ENCODE results near the gene CXCR4.

CXCR4 gene

DNA sequence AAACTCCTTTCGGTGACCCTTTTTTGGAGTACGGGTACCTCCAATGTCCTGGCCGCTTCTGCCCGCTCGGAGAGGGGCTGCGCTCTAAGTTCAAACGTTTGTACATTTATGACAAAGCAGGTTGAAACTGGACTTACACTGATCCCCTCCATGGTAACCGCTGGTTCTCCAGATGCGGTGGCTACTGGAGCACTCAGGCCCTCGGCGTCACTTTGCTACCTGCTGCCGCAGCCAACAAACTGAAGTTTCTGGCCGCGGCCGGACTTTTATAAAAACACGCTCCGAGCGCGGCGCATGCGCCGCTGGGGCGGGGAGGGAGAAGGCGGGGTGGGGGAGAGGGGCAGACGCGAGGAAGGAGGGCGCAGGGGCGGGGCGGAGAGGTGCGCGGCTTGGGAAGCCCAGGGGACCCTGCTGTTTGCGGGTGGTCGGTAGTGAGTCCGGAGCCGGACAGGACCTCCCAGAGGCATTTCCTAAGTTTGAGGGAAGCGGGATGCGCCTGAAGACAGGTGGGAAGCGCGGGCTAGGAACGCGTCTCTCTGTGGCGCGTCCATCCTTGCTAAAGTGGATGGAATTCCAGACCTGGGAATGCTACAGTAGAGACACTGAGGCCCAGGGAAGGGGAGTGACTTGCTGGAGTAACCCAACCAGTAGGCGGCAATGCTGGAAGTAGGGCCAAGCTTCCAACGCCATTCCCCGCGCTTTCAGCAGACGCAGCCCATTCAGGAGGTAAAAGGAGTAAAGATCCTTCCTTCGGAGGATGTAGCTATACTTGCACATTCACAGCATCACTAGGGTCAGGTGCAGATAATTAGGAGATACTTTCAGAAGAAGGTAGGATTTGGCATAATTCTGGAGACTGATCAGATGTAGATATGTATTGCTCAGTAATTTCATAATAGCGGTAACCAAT is at the start of gene CXCR4:
Gene CXCR4, minus strand, starts transcription at position 241 of the 910 bp plus-strand sequence. Its CDS starts 89 bp downstream, at position 152.
- DNase-seq: peak; percentile 87

DNA sequence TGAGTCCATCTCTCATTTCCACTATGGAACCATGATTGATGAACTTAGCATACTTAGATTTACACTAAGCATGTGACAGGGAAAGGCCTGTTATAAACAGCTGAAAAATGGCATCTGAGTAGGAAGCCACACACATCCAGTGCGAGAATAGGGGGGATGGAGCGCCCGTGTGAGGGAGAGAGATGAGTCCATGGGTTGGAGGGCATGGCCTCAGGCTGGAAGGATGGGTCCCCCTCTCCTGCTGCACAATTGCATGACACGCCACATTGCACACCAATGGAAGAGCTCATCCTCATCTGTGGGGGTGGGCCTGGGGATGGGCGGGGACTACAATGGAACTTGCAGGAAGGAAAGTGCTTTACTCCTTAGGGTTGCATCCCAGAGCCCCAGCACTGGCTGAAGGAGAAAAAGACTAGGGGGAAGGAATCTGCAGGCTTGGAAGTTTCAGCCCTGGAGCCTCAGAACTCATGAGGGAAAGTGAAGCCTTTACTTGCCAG is 46.4 kb upstream of the CXCR4 start:
- DNase-seq: no peak

DNA sequence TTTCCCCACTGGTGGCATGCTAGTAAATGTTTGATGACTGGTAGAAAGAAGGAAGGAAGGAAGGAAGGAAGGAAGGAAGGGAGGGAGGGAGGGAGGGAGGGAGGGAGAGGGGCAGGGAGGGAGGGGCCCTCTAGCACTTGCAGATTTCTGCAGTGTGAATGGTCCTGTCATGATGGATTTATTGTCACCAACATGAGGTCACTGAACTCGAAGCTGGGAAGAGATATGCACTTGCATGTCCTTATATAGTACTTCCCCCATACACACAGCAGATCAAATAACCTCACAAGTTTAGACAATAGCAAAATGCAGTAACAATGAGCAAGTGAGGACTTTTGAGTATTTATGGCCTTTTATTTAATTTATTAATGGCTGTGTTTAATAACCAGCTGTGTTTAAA is 44.5 kb upstream of the CXCR4 start:
- DNase-seq: no peak

DNA sequence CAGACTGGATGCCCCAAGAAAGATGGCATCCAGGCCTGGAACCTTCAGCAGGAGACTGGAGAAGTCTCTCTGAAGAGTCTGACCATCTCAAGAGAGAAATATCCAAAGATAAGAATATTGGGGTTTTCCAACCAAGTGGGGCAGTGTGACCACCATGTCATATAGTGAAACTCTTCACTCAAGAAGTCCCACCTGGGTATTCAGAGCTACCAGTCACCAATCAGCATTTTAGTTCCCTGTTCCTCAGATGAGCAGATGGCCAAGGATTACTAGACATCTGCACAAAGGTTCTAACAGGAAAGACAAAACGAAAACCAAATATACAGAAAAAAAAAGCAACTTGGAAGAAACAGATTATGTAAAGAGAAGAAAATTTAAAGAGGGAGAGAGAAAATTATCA is 38.5 kb upstream of the CXCR4 start:
- no peak for DNase-seq

- DNase-seq: no peak
Observed at GRCh38 chr2:136154384-136154783, 36.4 kb upstream of the CXCR4 start.

- DNase-seq: no peak
Observed at GRCh38 chr2:136151021-136151971, 33.3 kb upstream of the CXCR4 start.

DNA sequence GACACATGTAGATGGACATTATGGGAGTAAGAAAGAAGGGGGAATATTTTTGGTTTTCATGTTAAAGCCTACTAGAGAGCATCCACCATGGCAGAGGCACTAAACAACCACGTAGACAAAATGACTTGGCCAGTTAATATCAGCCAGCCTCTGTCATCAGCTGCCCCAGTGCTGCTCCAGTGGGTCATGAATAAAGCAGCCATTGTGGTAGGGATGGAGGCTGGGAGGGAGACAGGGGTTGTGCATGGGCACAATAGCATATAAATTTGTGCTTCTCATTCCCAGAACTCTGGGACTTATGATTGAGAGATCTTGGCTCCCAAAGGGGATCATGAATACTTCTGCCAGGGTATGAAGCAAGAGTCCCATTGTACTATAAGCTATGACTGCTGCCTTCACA is 31.1 kb upstream of the CXCR4 start:
- DNase-seq: no peak

GRCh38 chr2:136146564-136146963 is 28.6 kb upstream of the CXCR4 start:
- no peak for DNase-seq

DNA sequence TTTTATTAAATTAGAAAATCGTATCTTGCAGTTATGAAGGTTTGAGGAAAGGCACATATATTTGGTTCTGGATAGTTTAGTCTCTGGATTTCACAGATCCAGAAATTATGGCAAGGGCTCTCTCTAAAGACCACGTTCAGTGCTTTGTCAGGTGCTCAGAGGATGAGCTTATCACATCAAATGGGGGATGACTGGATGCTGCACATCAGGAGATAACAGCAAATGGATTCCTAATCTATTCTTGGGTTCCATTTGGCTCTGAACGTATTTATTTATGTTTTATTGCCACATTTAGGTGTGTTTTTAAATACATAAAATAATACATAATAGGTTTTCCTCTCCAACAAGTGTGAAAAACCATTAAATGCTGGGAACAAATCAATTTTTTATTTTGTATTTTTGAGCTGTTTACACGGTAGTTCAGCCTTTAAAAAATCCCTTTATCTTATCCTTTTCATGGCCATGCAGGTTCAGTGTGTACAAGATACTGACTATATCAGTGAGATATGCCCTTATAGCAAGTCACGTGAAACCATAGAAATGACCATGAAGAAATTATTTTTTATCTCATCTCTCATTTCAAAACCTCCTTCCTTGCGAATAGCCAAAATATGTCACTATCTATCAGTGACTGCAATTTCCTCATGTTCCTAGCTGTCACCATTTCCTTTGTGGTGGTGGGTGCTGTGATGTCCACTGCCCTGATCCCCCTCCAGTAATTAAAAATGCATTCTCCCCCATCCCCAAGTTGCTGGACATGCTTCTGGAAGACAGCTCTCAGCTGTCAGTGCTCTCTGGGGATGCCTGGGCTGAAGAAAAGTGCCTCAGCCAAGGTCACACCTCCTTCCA is 25.9 kb upstream of the CXCR4 start:
- DNase-seq: no peak

- DNase-seq: no peak
Observed at GRCh38 chr2:136141510-136142149, 23.7 kb upstream of the CXCR4 start.

DNA sequence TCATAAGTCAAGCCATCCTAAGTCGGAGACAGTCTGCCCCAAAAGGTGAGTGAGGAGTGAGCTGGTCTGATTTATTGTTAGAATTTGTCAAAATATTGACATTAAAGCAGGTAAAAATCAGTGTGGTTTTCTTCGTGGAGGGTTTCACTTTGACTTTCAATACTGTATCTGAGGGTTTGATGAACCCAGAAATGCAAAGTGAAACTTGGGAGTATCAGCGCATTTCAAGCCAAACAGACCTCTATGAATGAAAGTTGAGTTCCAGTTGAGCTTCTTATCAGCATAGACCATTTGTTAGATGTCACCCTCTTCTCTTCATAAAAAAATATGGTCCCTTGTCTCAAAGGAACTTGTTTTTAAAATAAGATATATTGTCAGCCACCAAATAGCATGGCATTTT is 21.7 kb upstream of the CXCR4 start:
- no peak for DNase-seq

- no peak for DNase-seq
Observed at GRCh38 chr2:136137982-136138381, 20.0 kb upstream of the CXCR4 start.

- DNase-seq: no peak
Observed at GRCh38 chr2:136136931-136137330, 19.0 kb upstream of the CXCR4 start.

- peak; percentile 53 for DNase-seq
Observed at GRCh38 chr2:136135921-136136906, 18.3 kb upstream of the CXCR4 start.

GRCh38 chr2:136135462-136135861 is 17.5 kb upstream of the CXCR4 start:
- no peak for DNase-seq

- DNase-seq: no peak
Observed at GRCh38 chr2:136134126-136134525, 16.2 kb upstream of the CXCR4 start.

DNA sequence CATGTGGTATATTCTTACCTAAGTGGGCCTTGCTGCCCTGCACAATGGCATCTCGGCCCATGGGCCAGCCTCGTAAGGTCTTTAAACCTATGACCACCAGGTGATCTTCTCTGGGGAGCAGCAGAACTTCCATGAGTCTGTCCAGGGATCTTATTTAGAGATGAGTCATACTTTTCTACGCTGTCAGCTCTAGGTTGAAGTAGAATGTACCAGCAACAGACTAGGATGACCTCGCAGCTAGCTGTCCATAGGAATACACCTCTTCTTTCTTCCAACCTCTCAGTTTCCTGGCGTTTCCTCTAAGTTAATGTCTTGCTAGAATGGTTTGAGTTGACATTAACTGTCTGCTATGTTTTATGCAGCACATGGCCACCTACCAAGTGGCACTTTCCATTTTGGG is 15.6 kb upstream of the CXCR4 start:
- DNase-seq: no peak

DNA sequence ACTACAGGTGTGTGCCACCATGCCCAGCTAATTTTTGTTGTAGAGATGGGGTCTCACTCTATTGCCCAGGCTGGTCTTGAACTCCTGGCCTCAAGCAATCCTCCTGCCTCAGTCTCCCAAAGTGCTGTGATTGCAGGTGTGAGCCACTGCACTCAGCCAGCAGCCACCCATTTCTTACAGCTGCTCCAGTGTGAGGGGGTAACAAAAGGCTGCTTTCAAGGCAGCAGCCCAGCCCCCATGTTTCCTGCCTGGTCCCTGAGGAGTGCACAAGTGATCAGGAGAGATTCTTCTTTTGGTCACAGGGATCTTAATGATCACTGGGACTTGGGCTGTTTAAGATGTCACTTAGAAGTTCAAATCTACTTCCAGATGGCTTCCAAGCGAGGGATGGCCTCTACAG is 15.2 kb upstream of the CXCR4 start:
- DNase-seq: no peak

DNA sequence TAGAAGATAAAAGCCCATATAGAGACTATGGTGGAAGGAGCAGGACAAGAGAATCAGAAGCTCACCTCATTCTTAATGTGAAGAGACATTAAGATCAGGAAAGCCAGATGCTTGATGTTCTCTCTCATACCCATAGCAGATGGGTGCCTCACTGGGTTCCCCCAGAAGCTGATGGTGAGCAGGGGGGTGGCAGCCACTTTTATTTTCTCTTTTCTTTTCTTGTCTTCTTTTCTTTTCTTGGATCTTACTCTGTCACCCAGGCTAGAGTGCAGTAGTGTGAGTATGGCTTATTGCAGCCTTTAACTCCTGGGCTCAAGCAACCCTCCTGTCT is 14.8 kb upstream of the CXCR4 start:
- DNase-seq: no peak

DNA sequence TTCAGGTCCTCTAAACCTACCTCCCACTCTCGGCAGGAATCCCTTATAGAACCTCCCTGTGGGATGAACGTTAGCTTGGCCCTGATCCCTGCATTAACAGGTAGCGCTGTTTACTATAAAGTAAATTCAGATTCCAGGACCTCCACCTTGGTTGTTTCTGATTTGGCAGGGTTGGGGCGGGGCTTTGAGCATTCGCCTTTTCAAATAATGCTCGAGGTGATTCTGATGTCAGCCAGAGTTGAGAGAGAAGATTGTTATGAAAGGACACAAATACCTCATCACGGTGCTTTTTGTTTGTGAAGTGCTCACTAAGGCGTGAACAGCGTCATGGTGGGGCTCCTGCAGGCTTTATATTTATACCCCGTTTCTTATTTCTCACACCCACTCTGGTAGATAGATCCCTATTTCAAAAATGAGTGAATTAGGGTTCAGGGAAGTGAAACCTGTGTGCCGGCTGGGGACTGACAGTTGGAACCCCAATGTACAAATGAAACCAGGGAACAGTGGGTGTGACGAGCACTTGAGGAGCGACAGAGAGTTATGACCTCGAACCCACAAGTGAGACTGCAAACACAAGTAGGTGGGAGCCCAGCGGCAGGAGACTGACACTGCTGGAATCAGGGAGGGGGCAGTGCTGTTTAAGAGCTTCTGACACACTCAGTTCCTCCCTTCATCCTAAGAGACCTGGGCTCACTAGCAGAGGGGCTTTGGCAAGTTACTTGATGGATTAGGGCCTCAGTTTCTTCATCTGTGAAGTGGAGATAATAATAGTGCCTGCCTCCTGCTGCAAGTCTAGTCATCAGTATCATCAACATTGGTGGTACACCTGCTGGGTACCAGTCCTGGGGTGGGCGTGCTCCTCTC is 14.2 kb upstream of the CXCR4 start:
- peak; percentile 49 for DNase-seq

Measured in activated CD4-positive, CD25-positive, alpha-beta regulatory T cell treated with anti-CD3 and anti-CD28 coated beads, Interleukin-2, amount 50 U/mL, for 72 hours (primary cell).